Stromal cell of bone marrow (primary cell): ENCODE data around the gene MARCHF5.
"Not testable (repeated sequence)": the region's sequence is repeated elsewhere in the genome, so short reads cannot be mapped to it uniquely, and the experiment has no call there.

Experiments used
- DNase-seq: peaks from one replicate; pipeline ENCODE4 v3.0.0-alpha.2; 2012; ENCODE audit warnings: low read depth

Gene MARCHF5

DNA sequence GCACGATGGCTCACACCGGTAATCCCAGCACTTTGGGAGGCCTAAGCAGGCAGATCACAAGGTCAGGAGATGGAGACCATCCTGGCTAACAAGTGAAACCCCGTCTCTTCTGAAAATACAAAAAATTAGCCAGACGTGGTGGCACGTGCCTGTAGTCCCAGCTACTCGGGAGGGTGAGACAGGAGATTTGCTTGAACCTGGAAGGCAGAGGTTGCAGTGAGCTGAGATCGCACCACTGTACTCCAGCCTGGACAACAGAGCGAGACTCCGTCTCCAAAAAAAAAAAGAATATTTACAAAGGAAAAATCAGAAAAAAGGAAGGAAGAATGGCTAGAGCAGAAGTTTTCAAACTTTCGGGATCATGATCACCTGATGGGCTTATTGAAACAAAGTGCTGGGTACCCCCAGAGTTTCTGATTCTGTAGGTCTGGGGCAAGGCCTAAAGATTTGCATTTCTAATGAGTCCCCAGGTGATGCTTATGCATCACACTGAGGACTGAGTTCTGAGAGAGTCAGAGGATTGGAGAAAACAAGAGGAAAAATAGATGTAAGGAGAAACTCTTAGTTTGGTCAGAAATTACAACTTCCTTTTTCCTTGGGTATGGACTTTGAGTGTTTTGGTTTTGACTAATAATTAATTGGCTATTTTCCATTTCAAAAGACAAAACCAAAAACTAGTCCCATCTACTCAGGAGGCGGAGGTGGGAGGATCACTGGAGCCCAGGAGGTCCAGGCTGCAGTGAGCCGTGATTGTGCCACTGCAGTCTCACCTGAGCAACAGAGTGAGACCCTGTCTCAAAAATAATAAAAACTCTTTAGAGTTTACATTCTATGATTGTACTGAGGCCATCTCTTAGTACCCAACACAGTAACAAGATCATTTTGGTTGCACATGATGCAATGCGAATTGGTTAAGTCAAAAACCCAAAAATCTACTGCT, 14.4 kb downstream of the MARCHF5 start:
- no peak for DNase-seq

DNA sequence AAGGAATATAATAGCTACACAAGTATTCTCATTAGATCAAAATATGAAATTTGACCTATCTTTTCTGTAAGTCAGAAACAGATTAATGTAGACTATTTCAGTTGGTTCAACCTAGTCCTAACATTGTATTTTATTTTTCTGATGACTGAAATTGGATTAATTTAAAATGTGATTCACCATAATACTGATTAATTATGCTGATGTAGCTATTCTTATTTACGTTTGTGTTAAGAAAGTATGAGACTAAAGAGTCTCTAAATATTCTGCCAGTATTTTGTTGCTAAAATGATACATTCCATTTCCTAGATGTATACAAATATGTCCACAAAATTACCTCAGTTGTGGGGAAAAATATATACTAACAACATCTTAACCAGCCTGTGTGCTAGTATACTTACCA, 18.3 kb downstream of the MARCHF5 start:
- DNase-seq = no peak

GRCh38 chr10:92313750-92314149, 22.8 kb downstream of the MARCHF5 start:
- no peak for DNase-seq

GRCh38 chr10:92316610-92317009, 25.6 kb downstream of the MARCHF5 start:
- DNase-seq = no peak

DNA sequence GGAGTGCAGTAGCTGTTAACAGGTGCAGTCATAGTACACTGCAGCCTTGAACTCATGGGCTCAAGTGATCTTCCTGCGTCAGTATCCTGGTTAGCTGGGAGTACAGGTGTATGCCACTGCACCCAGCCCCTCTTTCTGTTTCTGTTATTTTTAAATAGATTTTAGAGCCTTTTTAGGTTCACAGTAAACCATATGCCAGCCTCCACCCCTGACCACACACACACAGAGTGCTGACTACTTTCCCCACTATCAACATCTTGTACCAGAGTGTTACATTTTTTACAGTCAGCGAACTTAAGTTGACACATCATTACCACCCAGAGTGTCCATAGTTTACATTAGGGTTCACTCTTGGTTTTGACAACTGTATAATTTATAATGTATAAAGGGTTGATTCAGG, 32.1 kb downstream of the MARCHF5 start:
- no peak for DNase-seq

- DNase-seq = peak; percentile 8
Measured at GRCh38 chr10:92327445-92328433, 36.8 kb downstream of the MARCHF5 start.

GRCh38 chr10:92328993-92329392, 38.0 kb downstream of the MARCHF5 start:
- no peak for DNase-seq

GRCh38 chr10:92329927-92330326, 39.0 kb downstream of the MARCHF5 start:
- DNase-seq = not testable (repeated sequence)

GRCh38 chr10:92342796-92343195, 51.8 kb downstream of the MARCHF5 start:
- DNase-seq = peak; percentile 12

DNA sequence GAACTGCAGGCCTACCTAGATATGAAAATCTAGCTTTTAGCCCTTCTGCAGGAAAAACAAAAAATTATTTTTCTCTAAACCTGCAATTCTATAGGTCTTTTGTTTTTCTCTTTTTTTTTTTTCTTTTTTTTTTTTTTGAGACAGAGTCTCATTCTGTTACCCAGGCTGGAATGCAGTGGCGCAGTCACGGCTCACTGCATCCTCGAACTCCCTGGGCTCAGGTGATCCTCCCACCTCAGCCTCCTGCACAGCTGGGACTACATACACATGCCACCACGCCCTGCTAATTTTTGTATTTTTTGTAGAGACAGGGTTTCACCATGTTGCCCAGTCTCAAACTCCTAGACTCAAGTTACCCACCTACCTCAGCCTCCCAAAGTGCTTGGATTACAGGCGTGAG, 54.6 kb downstream of the MARCHF5 start:
- not testable (repeated sequence) for DNase-seq

DNA sequence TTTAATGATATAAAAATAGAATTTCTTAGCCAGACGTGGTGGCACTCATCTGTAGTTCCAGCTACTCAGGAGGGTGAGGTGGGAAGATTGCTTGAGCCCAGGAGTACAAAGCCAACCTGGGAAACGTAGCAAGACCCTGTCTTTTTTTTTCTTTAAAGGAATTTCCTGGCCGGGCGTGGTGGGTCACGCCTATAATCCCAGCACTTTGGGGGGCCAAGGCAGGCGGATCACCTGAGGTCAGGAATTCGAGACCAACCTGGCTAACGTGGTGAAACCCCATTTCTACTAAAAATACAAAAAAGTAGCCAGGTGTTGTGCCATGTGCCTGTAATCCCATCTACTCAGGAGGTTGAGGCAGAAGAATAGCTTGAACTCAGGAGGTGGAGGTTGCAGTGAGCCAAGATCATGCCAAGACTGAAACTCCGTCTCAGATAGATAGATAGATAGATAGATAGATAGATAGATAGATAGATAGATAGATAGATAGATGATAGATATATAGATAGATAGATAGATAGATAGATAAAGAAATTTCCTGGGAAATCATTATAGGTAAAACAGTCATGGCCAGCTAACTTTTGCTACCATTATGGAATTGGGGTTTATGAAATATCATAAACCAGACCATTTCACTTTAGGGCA, 56.2 kb downstream of the MARCHF5 start:
- not testable (repeated sequence) for DNase-seq

GRCh38 chr10:92350411-92350810, 59.4 kb downstream of the MARCHF5 start:
- no peak for DNase-seq

- DNase-seq = no peak
Measured at GRCh38 chr10:92354587-92354986, 63.6 kb downstream of the MARCHF5 start.

GRCh38 chr10:92356041-92356440, 65.1 kb downstream of the MARCHF5 start:
- DNase-seq = no peak

DNA sequence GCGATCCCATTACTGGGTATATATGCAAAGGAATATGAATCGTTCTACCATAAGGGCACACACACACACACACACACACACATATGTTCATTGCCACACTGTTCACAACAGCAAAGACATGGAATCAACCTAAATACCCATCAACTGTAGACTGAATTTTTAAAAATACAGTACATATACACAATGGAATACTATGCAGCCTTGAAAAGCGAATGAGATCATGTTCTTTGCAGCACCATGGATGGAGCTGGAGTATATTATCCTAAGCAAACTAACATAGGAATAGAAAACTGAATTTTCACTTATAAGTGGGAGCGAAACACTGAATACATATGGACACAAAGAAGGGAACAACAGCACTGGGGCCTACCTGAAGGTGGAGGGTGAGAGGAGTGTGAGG, 72.5 kb downstream of the MARCHF5 start:
- no peak for DNase-seq

DNA sequence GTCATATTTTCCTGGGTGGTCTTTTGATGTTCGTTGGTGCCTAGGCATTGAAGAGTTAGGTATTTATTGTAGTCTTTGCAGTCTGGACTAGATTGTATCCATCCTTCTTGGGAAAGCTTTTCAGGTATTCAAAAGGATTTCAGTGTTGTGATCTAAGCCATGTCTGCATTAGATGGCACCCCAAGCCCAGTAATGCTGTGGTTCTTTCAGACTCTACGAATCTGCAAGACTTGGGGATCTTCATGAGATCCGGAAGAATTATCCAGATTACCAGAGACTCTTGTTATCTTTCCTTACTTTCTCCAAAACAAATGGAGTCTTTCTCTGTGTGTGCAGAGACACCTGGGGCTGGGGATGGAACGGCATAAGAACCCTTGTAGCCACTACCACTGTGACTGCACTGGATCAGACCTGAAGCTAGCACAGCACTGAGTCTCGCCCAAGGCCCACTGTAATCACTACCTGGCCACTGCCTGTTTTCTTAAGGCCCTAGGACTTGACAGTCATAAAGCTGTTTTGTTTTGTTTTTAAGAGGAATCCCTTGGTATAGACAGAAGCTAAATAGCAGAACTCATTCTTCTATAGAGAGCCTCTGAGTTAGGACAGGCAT, 75.5 kb downstream of the MARCHF5 start:
- no peak for DNase-seq

DNA sequence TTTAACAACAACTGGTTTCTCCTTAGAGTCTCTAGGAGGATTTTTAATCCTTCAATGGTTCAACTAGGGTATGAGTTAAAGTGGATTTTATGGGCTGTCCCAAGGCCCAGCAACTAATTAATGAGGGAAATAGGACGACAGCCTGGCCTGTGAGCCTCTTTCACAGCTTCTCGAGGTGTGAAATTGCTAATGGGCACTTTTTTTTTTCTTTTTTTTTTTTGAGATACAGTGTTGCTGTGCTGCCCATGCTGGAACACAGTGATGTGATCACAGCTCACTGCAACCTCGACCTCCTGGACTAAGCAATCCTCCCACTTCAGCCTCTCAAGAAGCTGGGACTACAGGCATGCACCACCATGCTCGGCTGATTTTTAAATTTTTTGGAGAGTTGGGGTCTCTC, 87.0 kb downstream of the MARCHF5 start:
- no peak for DNase-seq

DNA sequence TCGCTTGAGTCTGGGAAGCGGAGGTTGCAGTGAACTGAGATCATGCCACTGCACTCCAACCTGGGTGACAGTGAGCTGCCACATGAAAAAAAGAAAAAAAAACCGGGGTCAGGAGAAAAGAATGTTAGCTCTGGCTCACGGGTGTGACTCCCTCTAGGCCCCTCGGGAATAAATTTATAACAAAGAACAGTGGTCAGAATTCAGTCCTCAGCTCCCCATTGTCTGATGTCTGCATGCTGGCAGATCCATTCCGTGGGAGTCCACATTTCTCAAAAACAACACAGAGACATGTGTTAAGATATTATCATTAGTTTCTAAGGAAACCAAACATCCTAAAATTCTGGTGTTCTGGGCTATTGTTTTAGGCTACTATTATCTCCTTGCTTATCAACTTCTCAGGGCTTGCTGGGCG, 90.6 kb downstream of the MARCHF5 start:
- no peak for DNase-seq

DNA sequence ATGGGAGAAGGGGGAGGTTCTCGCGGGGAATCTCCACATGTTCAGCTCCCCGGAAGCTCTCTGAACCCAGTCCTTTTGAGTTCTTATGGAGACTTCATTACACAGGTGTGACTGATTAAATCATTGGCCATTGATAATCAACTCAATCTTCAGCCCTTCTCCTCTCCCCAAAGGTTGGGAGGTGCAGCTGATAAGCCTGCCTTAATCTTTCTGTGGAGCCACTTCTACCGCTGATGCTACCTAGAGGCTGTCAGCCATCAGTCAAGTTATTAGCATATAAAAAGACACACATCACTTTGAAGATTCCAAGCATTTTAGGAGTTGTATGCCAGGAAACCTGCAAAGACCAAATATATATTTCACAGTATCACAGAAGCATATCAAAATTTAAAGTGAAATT, 91.7 kb downstream of the MARCHF5 start:
- no peak for DNase-seq

- no peak for DNase-seq
Measured at GRCh38 chr10:92384741-92385140, 93.8 kb downstream of the MARCHF5 start.

GRCh38 chr10:92385831-92386230, 94.9 kb downstream of the MARCHF5 start:
- DNase-seq = no peak
